Brain microvascular endothelial cell (primary cell): ENCODE data around the gene ADGRG1.

Experiments
- DNase-seq: peaks from one replicate; pipeline ENCODE4 v3.0.0-alpha.2; 2020
- H3K27ac ChIP-seq: fragments of 250-450 bp; sonication (Bioruptor Pico); 2 replicates; pipeline ENCODE4 v1.5.1; 2020; ENCODE audit warnings: mild to moderate bottlenecking, moderate library complexity
- H3K27me3 ChIP-seq: fragments of 250-450 bp; sonication (Bioruptor Pico); replicated peaks from 2 replicates; pipeline ENCODE4 v1.5.1; 2020; ENCODE audit warnings: mild to moderate bottlenecking
- H3K36me3 ChIP-seq: fragments of 250-450 bp; sonication (Bioruptor Pico); replicated peaks from 2 replicates; pipeline ENCODE4 v1.5.1; 2020; ENCODE audit warnings: mild to moderate bottlenecking
- H3K4me3 ChIP-seq: 2 replicates; pipeline ENCODE4 v1.5.1; 2011; ENCODE audit warnings: low read depth, mild to moderate bottlenecking, control low read depth, low read length, moderate library complexity
- in situ Hi-C: cut with HindIII; loops from 2 replicates; pipeline ENCODE4 v1.10.0; 2017; ENCODE audit warnings: low sequenced_read_pairs, low pct_ligation_motif_present
- TF ChIP-seq, protein P1 (sequence below): IDR thresholded peaks from 2 replicates; pipeline ENCODE4 v1.5.1; 2011; ENCODE audit warnings: low read depth, mild to moderate bottlenecking, moderate library complexity, low read length, control low read depth, inconsistent platforms; ENCODE audit errors: missing control alignments

The ADGRG1 gene

DNA sequence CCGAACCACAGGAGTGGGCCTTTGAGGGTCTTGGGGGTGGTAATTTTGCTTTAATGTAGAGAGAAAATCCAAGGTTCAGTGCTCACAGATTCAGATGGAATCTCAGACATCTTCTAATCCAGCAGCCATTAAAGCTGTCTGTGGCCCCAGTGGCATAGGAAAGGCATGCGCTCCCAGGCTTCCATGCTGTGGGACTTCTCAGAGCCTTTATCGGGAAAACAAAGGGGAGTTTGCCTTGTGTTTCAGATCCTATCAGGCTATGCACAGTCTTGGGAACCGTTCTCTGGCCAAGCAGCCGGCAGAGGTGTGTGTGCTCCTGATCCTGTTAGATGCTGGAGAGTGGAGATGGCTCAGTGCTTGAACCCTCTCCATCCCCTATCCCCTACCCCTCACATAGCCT, 7.8 kb downstream of the ADGRG1 start:
- TF ChIP-seq, protein P1, sequence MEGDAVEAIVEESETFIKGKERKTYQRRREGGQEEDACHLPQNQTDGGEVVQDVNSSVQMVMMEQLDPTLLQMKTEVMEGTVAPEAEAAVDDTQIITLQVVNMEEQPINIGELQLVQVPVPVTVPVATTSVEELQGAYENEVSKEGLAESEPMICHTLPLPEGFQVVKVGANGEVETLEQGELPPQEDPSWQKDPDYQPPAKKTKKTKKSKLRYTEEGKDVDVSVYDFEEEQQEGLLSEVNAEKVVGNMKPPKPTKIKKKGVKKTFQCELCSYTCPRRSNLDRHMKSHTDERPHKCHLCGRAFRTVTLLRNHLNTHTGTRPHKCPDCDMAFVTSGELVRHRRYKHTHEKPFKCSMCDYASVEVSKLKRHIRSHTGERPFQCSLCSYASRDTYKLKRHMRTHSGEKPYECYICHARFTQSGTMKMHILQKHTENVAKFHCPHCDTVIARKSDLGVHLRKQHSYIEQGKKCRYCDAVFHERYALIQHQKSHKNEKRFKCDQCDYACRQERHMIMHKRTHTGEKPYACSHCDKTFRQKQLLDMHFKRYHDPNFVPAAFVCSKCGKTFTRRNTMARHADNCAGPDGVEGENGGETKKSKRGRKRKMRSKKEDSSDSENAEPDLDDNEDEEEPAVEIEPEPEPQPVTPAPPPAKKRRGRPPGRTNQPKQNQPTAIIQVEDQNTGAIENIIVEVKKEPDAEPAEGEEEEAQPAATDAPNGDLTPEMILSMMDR = no peak
- in situ Hi-C loops = no loop called here
- no peaks in the 10 kb centered on the region for H3K27me3 ChIP-seq
- H3K4me3 ChIP-seq = no peak overlapping the region
- DNase-seq = no peak
- H3K36me3 ChIP-seq = no peaks in the 10 kb centered on the region
- H3K27ac ChIP-seq = no peak overlapping the region

DNA sequence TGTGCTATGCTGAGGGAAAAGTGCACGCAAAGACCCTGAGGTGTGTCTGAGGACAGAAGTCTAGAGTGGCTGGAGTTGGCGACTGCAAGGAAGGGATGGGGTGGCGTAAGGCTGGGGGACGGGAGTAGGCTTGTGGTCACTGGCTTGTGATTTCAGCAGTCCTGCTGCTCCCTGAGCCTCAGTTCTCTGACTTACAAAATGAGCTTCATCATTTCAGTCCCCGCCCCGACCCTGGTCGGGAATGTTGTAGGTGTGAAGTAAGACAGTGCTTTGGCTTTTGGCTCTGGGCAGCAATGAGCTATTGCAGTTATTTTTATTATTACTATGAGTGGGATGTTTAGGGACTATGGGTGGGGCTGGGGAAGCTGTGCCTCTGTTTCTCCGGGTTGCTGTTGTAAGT, 8.6 kb downstream of the ADGRG1 start:
- no peaks in the 10 kb centered on the region for H3K36me3 ChIP-seq

DNA sequence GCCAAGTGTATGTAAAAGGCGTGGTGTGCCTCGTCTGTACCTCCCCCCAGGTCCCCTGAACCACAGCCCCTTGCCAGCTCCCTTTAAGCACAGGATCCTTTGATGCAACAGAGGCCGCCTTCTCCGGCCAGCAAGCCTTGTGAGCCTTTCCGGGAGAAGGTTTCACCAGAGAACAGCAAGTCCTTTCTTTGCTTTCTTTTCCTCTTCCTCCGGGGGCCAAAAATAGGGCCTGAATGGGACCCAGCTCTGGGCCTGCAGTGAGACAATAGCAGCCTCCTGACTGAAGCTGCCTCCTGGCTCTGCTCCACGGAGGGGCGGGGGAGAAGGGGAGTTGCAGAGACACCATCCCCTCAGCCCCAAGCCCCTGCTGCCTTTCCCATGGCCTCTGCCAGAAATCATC, 9.0 kb downstream of the ADGRG1 start:
- H3K36me3 ChIP-seq = no peaks in the 10 kb centered on the region
- no peak for DNase-seq
- in situ Hi-C loops = no loop called here
- TF ChIP-seq, protein P1 = no peak
- no peak overlapping the region for H3K4me3 ChIP-seq
- H3K27me3 ChIP-seq = no peaks in the 10 kb centered on the region
- H3K27ac ChIP-seq = no peak overlapping the region

More for the DNA sequence above, 8.6 kb downstream of the ADGRG1 start:
- Histone ChIP-seq H3K4me3 (no peak overlapping the region), H3K27ac (no peak overlapping the region), H3K27me3 (no peaks in the 10 kb centered on the region)
- no peak for DNase-seq
- in situ Hi-C loops = no loop called here
- TF ChIP-seq, protein P1 = no peak

DNA sequence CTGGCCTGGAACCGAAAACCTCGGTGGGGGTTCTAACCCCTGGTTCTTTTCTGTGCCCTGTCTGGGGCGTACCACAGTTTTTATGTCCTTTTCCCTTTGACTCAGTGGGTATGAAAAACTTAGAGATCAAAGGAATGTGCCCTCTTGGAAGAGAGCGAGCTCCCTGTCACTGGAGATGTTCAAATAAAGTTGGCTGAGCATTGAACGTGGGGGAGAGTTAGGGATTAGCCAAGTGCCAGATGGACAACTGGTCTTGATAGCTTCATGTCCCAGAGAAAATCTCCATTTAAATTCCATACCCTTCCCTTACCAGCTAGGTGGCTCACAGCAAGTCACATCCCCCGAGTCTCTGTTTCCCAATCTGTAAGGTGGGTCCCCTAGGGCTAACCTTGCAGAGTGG, 9.5 kb downstream of the ADGRG1 start:
- Histone ChIP-seq H3K27me3 (no peaks in the 10 kb centered on the region), H3K27ac (no peak overlapping the region), H3K4me3 (no peak overlapping the region), H3K36me3 (no peaks in the 10 kb centered on the region)
- in situ Hi-C loops = no loop called here
- no peak for DNase-seq
- TF ChIP-seq, protein P1 = no peak

DNA sequence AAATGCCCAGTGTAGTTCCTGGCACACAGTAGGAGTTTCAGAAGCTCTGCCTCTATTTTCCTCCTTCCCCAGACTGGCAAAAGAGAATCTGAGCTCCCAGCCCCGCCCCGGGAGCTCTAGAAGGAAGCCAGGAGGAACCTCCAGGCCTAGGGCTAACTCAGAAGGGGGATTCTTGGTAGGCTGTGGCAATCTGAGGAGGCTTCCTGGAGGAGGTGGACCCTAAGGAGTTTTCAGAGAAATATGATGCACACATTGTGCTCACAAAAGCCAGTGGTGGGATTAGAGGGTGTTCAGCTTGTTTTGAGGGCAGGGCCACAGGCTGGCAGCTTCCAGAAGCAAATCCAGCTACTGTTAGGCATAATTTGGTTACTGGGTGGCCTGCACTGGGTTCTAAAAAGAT, 10.0 kb downstream of the ADGRG1 start:
- Histone ChIP-seq H3K27ac (no peak overlapping the region), H3K36me3 (no peaks in the 10 kb centered on the region), H3K27me3 (no peaks in the 10 kb centered on the region), H3K4me3 (no peak overlapping the region)
- TF ChIP-seq, protein P1 = no peak
- no peak for DNase-seq
- in situ Hi-C loops = no loop called here

DNA sequence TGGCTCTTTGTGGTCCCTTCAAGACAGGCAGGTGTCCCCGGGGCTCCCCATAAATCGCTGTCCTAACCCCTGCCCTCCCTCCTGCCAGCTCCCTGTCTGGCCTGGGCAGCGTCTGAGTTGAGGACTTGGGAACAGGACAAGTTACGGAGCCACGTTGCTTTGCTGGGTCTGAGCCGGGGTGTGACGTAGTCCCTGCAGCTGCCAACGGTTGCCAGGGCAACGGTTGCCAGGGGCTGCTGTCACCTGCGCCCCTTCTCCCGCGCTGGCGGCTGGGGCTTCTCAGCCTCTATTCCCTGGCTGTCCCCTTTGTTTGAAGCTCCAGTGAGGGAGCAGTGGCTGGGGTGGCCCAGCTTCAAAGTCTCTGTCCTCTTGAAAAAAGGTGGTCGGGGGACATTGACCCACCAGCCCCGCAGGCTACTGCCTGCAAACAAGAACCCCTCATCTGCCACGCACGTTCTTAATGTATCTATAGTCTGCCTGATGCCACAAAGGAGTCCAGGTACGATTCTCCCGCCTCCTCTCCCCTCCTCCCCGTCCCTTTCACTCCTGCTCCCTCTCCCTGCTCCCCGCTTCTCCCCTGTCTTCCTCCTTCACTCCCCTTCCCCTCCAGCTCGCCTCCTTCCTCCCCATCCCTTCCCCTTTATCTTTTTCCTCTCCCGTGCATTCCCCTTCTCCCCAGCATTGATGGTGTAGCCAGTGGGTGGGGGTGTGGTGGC, 10.9 kb downstream of the ADGRG1 start:
- in situ Hi-C loops = no loop called here
- H3K27me3 ChIP-seq = no peaks in the 10 kb centered on the region
- no peaks in the 10 kb centered on the region for H3K36me3 ChIP-seq
- H3K4me3 ChIP-seq = no peak overlapping the region
- DNase-seq = no peak
- TF ChIP-seq, protein P1 = no peak
- H3K27ac ChIP-seq = no peak overlapping the region
